ENCODE measurements around the gene TSPAN18.

TSPAN18 gene

DNA sequence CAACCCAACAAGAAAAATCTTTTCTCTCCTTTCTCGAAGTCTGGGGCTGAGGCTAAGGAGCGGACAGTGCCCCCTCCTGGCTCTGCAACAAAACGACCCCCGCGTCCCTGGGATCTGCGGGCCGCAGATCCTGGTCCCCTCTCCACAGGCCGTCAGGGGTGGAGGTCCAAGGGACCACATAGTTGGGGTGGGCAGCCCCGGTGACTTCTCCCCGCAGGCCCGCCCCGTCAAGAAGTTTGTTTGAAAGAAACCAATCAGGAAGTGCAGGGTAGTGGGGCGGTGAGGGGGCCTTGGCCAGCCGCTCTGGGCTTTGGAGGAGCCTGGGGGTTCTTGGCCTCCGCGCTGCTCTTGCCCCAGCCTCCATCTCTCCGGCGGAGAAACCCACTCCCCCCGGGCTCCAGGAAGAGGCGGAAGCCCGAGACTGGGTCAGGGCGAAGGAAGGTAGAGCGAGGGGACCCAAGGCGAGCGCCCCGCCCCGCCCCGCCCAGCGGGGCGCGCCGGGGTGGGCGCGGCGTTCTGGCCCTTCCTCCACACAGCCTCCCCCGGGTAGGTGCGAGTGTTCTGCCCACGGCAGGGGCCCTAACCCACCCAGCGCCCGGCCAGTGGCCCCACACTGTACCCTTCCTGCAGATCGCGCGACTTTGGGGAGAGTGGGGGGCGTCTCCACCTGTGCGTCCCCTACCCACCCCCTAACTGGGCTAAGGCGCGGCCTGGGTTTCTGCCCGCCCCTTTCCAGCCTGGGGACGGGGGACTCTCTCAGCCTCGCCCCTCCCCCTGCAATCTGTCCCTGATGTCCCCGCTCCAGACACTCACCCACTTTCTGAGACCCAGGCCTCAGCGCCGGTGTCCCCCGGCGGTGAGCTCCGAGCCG lies 222.6 kb downstream of the TSPAN18 start:
- peak; percentile 33 for DNase-seq

DNA sequence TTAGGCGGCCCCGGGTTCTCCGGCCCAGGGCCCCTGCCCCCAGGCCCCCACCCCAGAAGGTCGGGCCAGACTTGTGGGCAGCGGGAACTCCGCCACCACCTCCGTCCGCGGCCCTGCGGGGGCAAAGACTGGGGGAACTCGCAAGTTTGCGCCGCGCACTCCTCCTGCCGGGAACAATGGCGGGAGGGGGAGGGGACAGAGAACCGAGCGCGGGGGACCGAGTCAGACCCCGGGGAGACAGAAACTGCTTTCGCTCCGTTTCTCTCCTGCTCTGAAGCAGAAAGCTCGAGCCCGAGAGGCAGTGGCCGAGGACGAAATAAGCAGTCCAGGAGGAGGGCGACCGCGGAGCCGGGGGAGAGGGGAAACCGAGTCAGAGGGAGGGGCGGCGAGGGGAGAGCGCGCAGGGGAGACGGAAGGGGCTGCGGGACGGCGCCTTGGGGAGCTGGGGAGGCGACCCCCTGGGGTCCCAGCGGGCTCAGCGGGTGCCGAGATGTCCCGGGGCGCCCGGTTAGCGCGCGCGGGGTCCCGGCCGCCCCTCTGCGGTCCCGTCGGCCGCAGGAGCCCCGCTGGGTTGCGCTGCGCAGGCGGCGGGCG lies 223.4 kb downstream of the TSPAN18 start:
- DNase-seq = peak; percentile 27

DNA sequence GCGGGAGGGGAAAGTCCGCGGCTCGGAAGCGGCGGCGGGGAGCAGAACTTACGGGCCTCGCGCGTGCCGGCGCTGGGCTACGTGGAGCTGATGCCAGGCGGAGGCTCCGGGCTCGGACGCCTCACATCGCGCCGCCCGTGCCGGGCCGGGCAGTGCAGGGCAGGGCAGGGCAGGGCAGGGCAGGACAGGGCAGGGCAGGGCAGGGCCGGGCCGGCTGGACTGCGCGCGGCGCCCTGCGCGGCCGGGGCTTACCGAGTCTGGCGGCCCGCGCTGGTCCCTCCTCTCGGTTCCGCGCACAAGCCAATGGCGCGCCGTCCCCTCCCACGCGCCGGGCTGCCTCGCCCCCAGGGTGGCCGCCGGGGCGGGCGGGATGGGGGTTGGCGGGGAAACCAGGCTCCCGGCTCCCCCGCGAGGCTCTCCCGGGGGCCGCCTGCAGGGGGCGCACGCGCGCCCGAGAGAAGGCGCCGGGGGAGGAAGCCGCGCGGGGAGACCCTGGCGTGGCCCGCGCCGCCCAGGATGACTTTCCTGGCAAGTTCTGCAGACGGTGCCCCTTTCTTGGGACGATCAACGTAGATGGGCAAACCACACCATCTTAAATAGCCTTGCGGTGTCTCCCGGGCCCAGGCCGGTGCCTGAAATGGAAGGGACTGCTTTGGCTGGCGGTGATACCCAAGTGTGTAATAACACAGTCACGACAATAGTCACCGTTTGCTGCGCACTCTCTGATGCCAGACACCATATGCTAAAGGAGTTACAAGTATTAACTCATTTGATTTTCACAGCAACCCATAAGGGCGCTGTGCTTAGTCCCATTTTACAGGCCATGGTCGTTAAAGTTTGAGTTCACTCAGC lies 224.1 kb downstream of the TSPAN18 start, which contains the start of gene TP53I11:
Gene TP53I11 (minus strand): TSS at position 259 of the 852 bp plus-strand sequence. CDS start 12,548 bp downstream, outside the sequence.
- peak; percentile 85 for DNase-seq

DNA sequence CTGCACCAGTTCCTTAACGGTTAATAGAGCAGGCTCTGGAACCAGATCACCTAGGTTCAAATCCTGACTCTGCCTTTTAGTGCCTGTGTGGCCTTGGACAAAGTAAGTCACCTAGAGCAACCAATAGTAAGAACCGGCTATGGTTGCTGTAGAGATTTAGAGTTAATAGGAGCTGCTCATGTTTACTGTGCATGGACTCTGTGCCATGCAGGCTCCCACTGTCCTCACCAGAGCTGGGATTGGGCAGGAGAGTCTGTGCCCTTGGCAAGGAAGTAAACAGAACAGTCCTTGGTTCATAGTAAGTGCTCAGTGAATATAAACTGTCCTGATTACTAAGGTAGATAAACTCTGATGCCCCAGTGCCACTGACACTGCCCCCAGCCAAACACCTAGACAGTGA lies 225.3 kb downstream of the TSPAN18 start:
- DNase-seq = no peak

DNA sequence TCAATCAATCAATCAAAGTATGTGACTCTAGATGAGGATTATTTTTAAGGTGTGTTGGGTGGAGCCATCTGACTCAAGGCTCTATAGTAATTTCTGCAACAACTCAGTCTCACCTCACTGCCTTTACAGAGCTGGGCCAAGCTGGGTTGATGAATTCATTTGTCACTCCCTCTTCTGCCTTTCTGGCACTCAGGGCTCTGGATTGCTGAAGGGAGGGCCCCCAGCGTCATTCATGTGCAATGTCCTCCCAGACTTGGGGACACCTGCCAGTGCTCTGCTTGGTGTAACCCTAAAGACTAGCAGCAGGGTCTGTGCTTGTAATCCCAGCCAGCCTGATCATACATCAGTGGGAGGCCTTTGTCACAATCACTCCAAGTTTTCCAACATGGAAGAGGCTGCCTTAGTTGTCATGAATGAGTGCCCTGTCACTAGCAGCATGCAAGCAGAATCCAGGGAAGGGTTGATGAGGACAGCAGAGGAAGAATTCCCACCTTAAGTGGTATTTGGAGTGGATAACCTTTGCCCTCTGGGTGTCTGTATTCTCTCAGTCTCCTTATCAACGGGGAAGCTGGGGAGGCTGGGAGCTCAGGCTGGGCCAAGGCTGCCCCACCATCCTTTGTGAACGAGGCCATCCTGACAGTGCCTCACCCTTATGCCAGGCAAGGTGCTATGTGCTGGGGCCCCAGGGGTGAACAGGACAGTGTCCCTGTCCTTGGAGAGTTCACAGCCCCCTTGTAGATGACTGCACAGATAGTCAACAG lies 225.9 kb downstream of the TSPAN18 start:
- no peak for DNase-seq

DNA sequence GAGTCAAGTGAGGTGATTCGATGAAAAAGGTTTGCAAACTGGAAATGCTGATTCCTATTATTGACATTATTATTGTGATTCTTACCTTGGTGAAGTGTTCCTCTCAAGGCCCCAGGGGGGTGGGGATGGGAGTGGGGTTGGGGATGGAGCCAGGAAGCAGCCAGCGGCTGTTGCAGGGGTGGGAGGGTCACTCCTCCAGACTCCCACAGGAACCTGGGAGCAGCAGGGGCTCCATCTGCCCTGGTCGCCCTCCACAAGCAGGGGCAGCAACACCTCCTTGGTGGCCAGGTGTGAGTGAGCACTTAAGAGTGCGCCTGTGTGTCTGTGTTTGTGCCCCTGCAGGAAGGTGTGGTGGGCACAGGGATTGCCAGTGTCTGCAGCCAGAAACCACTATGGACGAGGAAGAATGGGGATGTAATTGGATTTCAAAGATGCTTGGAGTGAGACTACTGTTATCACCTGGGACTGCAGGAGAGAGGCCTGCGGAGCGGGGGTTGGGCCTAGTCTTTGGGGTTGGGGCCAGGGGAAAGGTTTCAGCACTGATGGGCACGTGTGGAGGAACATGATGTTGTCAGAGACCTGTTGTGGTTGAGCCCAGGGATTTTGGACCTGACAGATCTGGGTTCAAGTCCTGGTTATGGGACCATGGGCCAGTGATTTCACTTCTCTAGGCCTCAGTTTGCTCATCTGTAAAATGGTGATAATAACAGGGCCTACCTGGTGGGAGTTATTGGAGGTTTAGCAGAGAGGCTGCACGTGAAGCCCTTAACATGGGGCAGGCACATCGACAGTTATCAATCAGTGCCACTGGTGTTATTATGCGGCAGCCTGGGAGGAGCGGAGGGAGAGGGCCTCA lies 227.5 kb downstream of the TSPAN18 start:
- DNase-seq = no peak

DNA sequence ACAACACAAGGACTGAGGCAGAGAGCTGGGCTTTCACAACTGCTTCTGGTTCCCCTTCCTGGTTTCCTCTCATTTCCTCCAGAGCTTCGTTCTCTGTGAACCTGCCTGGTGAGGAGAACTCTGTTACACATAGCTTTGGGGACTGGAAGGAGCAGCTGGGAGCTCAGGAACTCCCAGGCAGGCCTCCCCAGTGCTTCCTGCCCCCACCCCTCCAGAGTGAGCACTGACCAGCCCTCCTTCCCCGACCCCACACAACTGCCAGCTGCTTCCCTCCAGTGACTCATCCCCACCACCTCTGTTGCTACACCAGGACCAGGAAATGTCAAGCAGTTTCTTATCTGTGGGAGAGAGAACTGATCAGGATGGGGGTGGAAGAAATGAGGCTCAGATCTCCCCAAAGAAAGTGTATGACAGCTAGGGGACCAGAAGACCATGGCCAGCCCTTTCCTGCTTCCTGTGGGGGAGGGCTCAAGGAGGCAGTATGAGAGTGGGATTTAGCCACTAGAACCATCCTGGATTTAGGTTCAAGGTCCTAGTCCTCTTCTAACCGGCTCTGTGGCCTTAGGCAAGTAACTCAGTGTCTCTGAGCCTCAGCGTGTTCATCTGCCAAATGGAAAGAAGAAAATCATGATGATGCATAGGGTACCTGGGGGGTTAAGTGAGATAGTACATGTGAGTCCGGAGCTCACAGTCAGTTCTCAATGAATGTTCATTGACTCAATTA lies 228.4 kb downstream of the TSPAN18 start:
- peak; percentile 84 for DNase-seq

DNA sequence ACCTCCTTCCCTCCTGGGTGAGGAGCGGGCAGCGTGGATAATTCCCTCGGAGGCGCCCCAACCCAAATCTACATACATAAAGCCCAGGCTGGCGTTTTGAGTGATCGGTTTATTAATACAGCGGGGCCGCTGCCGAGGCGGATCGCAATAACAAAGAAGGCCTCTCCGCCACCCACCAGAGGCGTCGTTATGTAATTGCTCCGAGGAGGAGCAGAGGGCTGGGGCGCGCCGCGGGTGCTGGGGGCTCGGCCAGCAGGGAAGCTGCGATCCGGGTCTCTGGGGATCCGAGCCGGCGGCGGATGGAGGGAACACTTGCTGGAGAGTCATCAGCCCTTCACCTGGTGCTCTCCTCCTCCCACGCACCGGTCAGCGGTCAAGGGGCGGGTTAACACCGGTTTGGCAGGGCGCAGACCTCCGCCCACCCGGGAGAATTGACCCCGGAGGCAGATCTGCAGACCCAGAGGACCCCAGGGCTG lies 230.3 kb downstream of the TSPAN18 start:
- no peak for DNase-seq

DNA sequence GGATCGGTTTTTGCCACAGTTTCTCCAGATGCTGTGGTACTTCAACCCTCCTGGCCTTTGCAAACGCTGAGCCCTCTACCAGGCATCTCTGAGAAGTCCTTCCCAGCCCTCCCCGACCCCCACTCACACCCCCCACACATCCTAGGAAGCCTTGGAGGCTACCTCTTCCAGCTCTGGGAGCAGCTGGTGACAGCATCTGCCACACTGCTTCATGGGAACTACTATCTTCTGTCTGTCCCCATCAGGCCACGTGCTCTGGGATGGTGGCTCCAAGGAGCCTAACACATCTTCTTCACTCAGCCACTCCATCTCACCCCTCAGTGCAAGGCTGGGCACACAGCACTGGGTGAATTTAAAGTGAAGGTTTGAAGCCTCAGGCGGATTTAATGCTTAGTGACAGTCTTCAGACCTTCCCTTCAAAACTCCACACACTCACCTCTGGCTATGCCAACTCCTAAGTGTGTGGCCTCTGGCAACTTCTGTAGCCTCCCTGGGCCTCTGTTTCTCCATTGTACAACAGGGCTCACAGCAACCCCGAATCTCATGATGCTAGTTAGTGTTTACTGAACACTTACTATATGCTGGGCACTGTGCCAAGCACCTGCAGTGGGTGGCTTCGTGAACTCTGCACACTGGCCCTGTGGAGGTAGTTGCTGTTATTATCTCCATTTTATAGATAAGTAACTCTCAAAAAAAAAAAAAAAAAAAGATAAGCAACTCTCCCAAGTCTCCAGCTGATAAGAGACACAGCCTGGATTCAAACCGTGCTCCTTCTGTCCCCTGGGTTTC lies 231.2 kb downstream of the TSPAN18 start:
- DNase-seq = no peak

DNA sequence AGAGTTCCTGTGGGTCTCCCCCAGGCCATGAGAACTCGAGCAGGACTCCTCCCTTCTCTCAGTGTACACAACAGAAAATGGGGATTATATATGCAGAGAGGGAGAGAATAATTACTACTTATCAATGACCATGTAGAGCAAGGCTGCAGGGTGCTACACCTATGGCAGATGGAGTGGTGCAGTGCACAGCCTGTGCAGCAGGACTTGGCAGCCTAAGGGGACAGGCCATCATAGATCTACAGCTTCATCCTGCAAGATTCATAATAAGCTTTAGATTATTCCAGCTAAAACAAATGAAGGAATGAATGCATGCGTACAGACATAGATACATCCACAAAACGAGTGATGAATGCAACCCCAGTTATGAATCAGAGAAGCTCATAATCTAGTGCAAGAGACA lies 232.3 kb downstream of the TSPAN18 start:
- no peak for DNase-seq

DNA sequence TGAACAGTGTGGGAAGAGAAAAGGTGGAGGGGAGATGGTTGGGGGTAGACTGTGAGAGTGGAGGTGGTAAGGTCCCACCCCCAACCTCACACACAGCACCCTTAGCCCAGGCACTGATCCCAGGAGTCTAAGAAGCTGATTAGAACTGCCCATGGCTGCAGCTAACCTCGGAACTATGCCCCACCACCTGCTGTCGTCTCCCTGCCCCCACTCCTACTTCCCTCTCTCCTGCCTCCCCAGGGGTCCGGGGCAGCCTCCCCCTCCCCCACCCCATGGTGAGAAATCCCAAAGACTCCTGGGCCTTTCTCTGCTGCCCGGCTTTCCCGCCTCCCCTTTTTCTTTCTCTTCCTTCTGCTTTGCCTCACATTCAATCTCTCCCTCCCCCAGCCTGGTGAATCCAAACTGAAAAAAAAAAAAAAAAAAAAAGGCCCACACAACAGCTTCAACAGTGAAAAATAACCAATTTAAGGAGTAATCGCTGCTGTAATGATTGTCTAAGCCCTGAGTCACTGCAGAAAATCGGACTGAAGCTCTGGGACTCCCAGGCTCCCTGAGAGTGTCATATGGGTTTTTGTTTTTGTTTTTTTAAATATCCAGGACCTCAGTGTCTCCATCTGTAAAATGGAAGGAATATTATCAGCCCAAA lies 233.6 kb downstream of the TSPAN18 start:
- DNase-seq = no peak

DNA sequence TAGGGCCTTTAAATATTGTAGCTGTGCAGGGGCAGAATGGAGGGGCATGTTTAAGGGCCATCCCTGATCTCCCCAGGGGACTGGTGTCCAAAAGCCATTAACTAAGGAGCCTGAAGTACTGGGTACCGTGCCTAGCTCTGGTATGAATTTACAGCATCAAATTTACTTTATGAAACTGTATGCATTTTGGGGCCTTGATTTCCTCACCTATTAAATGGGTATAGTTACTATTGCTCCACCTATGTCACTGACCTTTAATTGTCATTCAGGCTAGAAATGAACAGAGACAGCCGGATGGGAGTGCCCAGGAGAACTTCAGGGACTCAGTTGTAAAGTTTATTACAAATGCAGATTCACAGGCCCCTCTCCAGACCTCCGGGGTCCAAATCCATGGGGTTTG lies 235.7 kb downstream of the TSPAN18 start:
- no peak for DNase-seq

DNA sequence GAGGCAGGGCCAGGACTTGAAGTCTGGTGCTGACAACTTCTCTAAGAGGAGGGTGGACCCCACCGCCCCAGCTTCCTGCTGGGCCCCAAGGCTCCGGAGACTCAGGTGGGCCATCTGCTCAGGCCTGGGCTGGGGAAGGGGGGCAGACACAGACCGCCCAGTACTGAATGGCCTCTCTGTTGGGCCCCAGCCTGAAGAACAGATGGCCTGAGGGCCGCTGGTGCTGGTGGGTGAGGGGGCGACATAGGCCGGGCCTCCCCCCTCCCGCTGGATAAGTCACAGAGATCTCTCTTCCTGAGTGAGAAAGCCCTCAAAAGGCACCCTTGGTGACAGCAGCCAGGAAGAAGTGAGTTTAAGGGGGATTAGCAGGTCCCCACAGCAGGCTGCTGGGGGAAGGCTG lies 236.4 kb downstream of the TSPAN18 start:
- no peak for DNase-seq

DNA sequence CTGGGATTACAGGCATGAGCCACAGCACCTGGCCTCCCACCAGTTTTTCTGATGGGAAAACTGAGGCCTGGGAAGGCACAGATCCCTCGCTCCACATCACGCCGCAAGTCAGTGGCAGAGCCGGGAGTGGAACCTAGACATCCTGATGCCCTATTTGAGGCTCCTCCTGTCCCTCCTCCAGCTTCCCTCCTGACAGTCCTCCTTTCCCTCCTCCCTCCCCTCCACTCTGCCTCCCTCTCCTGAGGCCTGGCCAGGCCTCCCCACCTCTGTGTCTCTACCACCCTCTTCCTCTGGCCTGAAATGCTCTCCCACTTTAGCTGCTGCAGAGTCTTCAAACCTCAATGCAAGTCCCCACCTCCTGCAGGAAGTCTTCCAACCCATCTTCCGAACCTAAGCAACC lies 237.2 kb downstream of the TSPAN18 start:
- DNase-seq = no peak

DNA sequence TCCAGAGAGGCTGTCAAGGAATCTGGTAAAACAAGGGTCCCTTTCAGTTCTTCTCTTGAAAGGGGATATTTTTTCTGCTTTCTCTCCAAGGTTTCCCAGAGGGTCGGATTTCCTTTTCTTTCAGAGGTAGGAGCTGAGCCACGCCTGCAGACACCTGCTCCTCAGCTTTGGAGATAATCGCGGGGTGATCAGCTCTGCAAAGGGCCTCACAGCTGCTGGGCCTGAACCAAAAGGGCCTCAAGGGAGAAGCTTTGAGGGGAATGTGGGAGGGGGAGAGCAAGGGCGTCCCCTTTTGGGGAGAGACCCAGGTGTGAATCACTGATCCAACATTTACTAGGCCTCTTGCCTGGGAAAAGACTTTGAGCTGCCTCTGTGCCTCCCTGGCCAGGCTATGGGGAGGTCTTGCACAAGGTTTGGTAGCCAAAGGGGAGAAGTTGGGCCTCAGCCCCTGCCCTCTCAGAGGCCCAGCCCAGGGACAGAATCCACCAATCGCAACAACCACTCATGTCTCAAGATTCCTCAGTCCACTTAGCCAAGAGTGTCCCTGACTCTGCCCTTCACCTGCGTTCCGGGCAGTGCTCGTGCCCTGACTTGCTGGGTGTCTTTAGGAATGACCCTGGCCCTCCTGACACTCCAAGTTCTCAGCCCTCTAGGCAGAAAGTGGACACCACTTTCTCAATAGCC lies 237.9 kb downstream of the TSPAN18 start:
- DNase-seq = no peak

DNA sequence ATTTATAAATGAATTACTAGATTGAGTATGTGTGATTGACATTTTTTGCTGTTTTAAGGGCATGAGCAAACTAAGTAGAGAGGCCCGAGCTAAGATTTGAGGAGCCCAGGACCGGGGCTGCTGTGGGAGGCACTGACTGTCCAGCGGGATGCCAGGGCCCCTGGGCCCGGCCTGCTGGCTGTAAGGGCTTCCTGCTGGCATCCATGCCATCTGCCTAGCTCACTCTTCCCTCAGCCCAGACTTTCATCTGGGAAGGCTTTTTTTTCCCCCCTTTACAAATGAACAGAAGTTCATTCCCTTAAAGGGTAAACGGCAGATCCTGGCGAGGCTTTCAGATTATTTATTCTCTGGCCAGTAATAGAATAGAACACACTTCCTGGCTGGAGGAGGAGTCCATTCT lies 239.9 kb downstream of the TSPAN18 start:
- DNase-seq = no peak

DNA sequence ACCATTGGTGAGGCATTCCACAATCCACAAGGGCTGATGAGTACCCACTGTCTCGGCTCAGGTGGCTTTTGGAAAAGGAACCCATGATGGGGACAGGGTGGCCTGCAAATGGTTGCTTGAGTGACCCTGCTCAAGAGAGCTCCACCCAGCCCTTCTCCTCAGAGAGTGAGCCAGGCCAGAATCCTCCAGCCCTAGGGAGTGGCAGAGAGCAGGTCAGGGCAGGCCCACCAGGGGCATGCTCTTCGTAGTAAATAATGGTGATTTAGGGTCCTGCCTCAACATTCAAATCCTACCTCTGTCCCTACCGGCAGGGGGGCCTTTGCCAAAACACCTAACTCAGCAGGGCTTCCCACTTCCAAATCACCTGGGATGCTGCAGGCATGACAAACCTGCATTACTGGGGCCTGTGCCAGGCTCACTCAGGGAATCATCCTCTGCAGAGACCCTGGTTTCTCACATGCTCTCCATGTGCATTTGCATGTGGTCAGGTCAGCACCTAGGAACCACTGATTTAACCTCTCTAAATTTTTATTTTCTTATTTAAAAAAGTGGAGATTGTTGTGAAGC lies 241.3 kb downstream of the TSPAN18 start:
- no peak for DNase-seq

DNA sequence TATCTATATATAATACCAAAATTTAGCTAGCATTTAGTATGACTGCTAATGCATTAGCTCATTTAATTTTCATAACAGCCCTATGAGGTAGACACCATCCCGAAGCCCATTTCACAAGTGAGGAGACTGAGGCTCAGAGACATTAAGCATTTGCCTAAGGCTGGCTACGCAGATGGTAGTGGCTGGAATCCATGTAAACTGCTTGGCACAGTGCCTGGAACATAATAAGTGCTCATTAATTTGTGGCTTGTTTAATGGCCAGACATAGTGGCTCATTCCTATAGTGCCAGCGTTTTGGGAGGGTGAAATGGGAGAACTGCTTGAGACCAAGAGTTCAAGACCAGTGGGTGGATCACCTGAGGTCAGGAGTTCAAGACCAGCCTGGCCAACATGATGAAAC lies 241.7 kb downstream of the TSPAN18 start:
- DNase-seq = no peak
